Endothelial cell of umbilical vein (primary cell): Measurements from ENCODE around the gene PWWP2A. TPM values are rescaled to one million over a fixed set of nuclear protein-coding genes. Genes with fewer than 3 reads are reported as not detected.

Source experiments
- BruUV-seq: library from RNA; stranded (reverse); fragments of 400-500 nt; replicated peaks from 2 replicates; lab custom pipeline; 2021; lab: Mats Ljungman, UMichigan
- CTCF ChIA-PET: fragments of 300-600, 350-600 bp; sonication (Branson Sonifier 250); formaldehyde crosslinking; loops from one replicate; lab custom pipeline; 2021; ENCODE audit warnings: antibody characterized with exemption, inconsistent platforms; lab: Charles Lee
- POLR2A ChIA-PET: fragments of 300-600, 350-600 bp; sonication (Branson Sonifier 250); formaldehyde crosslinking; loops from one replicate; lab custom pipeline; 2021; ENCODE audit warnings: antibody characterized with exemption, inconsistent platforms; lab: Charles Lee
- DNase-seq: peaks from one replicate; pipeline ENCODE4 v3.0.0-alpha.2; 2011; ENCODE audit warnings: low read depth, low spot score
- FAIRE-seq: peaks from 2 replicates; lab custom pipeline; 2011; peaks lifted over from hg19 to GRCh38; lab: Jason Lieb, UNC
- H2AFZ ChIP-seq: 2 replicates; pipeline ENCODE4 v1.6.0; 2012; ENCODE audit warnings: low read depth, low read length, control low read depth, inconsistent platforms
- H3K27ac ChIP-seq: 2 replicates; pipeline ENCODE4 v1.5.1; 2011; ENCODE audit warnings: low read depth, mild to moderate bottlenecking, control low read depth, low read length, moderate library complexity; ENCODE audit not compliant: insufficient read depth
- H3K27me3 ChIP-seq, 2 experiments: 2 replicates each; pipeline versions ENCODE4 v1.6.0 to v1.6.1; 2011; ENCODE audit warnings: low read length in 2 of 2, mixed read lengths in 1 of 2; ENCODE audit not compliant: control insufficient read depth in 2 of 2, insufficient read depth in 2 of 2
- H3K36me3 ChIP-seq, 2 experiments: 2 replicates in 1 of 2; 3 replicates in 1 of 2; pipeline ENCODE4 v1.5.1; 2011; ENCODE audit warnings: low read length in 2 of 2, mild to moderate bottlenecking in 1 of 2, moderate library complexity in 1 of 2; ENCODE audit not compliant: control insufficient read depth in 2 of 2, insufficient read depth in 2 of 2; ENCODE audit errors: extremely low read depth in 1 of 2
- H3K4me1 ChIP-seq: 3 replicates; pipeline ENCODE4 v1.5.1; 2011; ENCODE audit warnings: mild to moderate bottlenecking, low read length; ENCODE audit not compliant: control insufficient read depth, insufficient read depth; ENCODE audit errors: extremely low read depth
- H3K4me2 ChIP-seq: 2 replicates; pipeline ENCODE4 v1.6.1; 2011; ENCODE audit warnings: low read length, control low read depth, mixed read lengths; ENCODE audit not compliant: insufficient read depth
- H3K4me3 ChIP-seq, 3 experiments: fragments of 200-600 bp in 1 of 3; sonication (generic), shearing (Covaris generic) in 1 of 3; replicated peaks in 1 of 3; 2 replicates each; pipeline ENCODE4 v1.5.1; 2011 to 2016; ENCODE audit warnings: control low read depth in 3 of 3, low read length in 3 of 3, mild to moderate bottlenecking in 2 of 3, inconsistent platforms in 1 of 3, low read depth in 1 of 3, moderate library complexity in 1 of 3; ENCODE audit not compliant: insufficient read depth in 1 of 3
- H3K79me2 ChIP-seq: 2 replicates; pipeline ENCODE4 v1.6.0; 2012; ENCODE audit warnings: low read length, inconsistent platforms; ENCODE audit not compliant: control insufficient read depth, insufficient read depth
- H3K9ac ChIP-seq: replicated peaks from 2 replicates; pipeline ENCODE3; 2011; ENCODE audit warnings: low read length, control low read depth; ENCODE audit not compliant: insufficient read depth; ENCODE audit errors: extremely low read depth
- H3K9me1 ChIP-seq: replicated peaks from 3 replicates; pipeline ENCODE4 v1.6.0; 2011; ENCODE audit warnings: mild to moderate bottlenecking, low read length; ENCODE audit not compliant: control insufficient read depth, insufficient read depth; ENCODE audit errors: extremely low read depth
- H3K9me3 ChIP-seq: replicated peaks from 2 replicates; pipeline ENCODE4 v1.5.1; 2012; ENCODE audit warnings: low read length, inconsistent platforms; ENCODE audit not compliant: control insufficient read depth, insufficient read depth
- H4K20me1 ChIP-seq: replicated peaks from 2 replicates; pipeline ENCODE3; 2011; ENCODE audit warnings: mild to moderate bottlenecking, low read length; ENCODE audit not compliant: control insufficient read depth, insufficient read depth; ENCODE audit errors: extremely low read depth
- EZH2 ChIP-seq: IDR thresholded peaks from 2 replicates; pipeline ENCODE4 v1.6.1; 2012; ENCODE audit warnings: borderline replicate concordance, low read depth, mild to moderate bottlenecking, moderate library complexity, low read length, inconsistent platforms; ENCODE audit not compliant: severe bottlenecking
- GATA2 ChIP-seq: IDR thresholded peaks from 2 replicates; pipeline ENCODE4 v1.7.0; 2011; ENCODE audit warnings: low read depth, mild to moderate bottlenecking, moderate library complexity, mixed read lengths, low read length; ENCODE audit not compliant: insufficient read length, insufficient read depth
- MYC ChIP-seq: IDR thresholded peaks from one replicate; pipeline ENCODE4 v1.6.1; 2011; ENCODE audit warnings: mild to moderate bottlenecking, low read depth, low read length
- POLR2A ChIP-seq: IDR thresholded peaks from 2 replicates; pipeline ENCODE4 v1.6.1; 2012; ENCODE audit warnings: low read depth, mild to moderate bottlenecking, control low read depth, low read length
- POLR2AphosphoS5 ChIP-seq: IDR thresholded peaks from 2 replicates; pipeline ENCODE4 v1.6.1; 2012; ENCODE audit warnings: low read depth, mild to moderate bottlenecking, control low read depth, low read length, moderate library complexity; ENCODE audit not compliant: insufficient read depth
- dilution Hi-C: fragments of 300-500 bp; cut with MboI; formaldehyde crosslinking; loops from one replicate; pipeline ENCODE4 v1.15.0; 2019; ENCODE audit warnings: low sequenced_read_pairs; ENCODE audit not compliant: extremely low pct_ligation_motif_present
- intact Hi-C: fragments of 100-400 bp; cut with micrococcal nuclease; formaldehyde crosslinking; loops from one replicate; pipeline ENCODE4 v1.10.0; 2022
- polyA plus RNA-seq, 4 experiments: library from polyadenylated mRNA; depleted of rRNA in 3 of 4; stranded (reverse) in 3 of 4; unstranded in 1 of 4; fragments of >200 nt; gene quantifications; 2 replicates each; pipeline versions ENCODE4 v1.2.1 to v1.2.3, GENCODE V29; 2011 to 2012; ENCODE audit warnings: missing spikeins in 1 of 4
- total RNA-seq: library from RNA; stranded (reverse); gene quantifications from 2 replicates; pipeline ENCODE4 v1.2.3, GENCODE V29; 2021

The PWWP2A gene
- total and polyA plus RNA-seq, 2 donors (not counting 3 experiments of a cell fraction or from before 2014, with no cell fraction given) = 4.6 to 19.3 TPM

DNA sequence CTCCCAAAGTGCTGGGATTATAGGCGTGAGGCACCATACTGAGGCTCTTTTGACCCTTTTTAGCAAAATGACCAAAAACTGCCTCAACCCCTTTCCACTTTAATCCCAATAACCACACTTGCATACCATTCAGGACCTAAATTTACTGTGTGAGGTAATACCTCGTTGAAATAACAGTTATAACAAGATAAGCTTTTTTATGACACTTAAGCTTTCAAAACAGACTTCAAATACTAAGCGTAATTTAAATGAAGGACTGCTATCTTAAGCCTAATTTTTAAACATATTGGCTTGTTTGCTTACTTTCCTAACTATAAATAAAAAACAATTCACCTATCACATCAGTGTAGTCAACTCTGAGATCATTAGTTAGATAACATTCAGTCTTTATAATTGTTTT is 37.8 kb downstream of the PWWP2A start:
- no peak for TF ChIP-seq GATA2
- Histone ChIP-seq H3K9me3 (no peaks in the 10 kb centered on the region), H3K4me2 (no peak overlapping the region), H3K27me3 (no peaks in the 10 kb centered on the region), H3K79me2 (no peaks in the 10 kb centered on the region), H4K20me1 (no peaks in the 10 kb centered on the region), H3K9ac (no peak overlapping the region), H2AFZ (no peak overlapping the region), H3K4me3 (no peak overlapping the region), H3K36me3 (peaks cover 0 to 2% of the 10 kb centered on the region in 2 experiments), H3K9me1 (no peaks in the 10 kb centered on the region), H3K4me1 (peaks cover 23% of the 10 kb centered on the region), H3K27ac (no peak overlapping the region)
- no TSS peak for BruUV-seq
- POLR2A ChIA-PET = interaction anchor here (0.6 to 1.4 kb wide), 4 partner anchors 10 to 305 kb away, joined by 3 to 5 read pairs (median 5); no protein-coding TSS in a partner anchor
- FAIRE-seq = no peak
- dilution Hi-C loops (no loop called here), intact Hi-C loops (loop anchor here (1.0 to 5.0 kb wide), 3 partner anchors 191 to 309 kb away; no protein-coding TSS in a partner anchor)
- CTCF ChIA-PET = interaction anchor here (0.9 to 5.3 kb wide), 32 partner anchors 10 to 310 kb away, joined by 3 to 61 read pairs (median 6); partner anchors contain the start of genes C1QTNF2, FABP6 and PWWP2A
- no peak for DNase-seq

- Histone ChIP-seq H4K20me1 (no peaks in the 10 kb centered on the region), H3K27me3 (no peaks in the 10 kb centered on the region), H3K36me3 (peaks cover 0 to 2% of the 10 kb centered on the region in 2 experiments), H3K4me2 (no peak overlapping the region), H3K4me3 (no peak overlapping the region), H3K4me1 (peaks cover 23% of the 10 kb centered on the region), H2AFZ (no peak overlapping the region), H3K27ac (no peak overlapping the region), H3K9me1 (no peaks in the 10 kb centered on the region), H3K9ac (no peak overlapping the region), H3K9me3 (no peaks in the 10 kb centered on the region), H3K79me2 (no peaks in the 10 kb centered on the region)
- DNase-seq (no peak), FAIRE-seq (no peak)
- ChIA-PET POLR2A (no interaction called here), CTCF (interaction anchor here (0.5 to 5.3 kb wide), 15 partner anchors 9 to 312 kb away, joined by 3 to 61 read pairs (median 4); no protein-coding TSS in a partner anchor)
- BruUV-seq = no TSS peak
- intact Hi-C loops (loop anchor here (2.0 to 5.0 kb wide), 2 partner anchors 193 to 311 kb away; no protein-coding TSS in a partner anchor), dilution Hi-C loops (no loop called here)
- TF ChIP-seq MYC = no peak
- no peak for TF ChIP-seq POLR2A
- TF ChIP-seq POLR2AphosphoS5 = no peak
- no peak for TF ChIP-seq EZH2
These were observed 39.5 kb downstream of the PWWP2A start for GRCh38 chr5:160079753-160080152.
